Esophagus squamous epithelium (tissue), 4 donors: ENCODE results near the gene CTNND2.

Experiments used
- CTCF ChIP-seq, 6 experiments: fragments of 450-650 bp in 4 of 6; fragments of 200-600 bp in 2 of 6; sonication (generic) in 2 of 6; IDR thresholded peaks; one replicate each; pipeline ENCODE4 v1.5.1; 2016 to 2019; ENCODE audit warnings: antibody characterized with exemption in 6 of 6, mild to moderate bottlenecking in 4 of 6, moderate library complexity in 4 of 6
- POLR2A ChIP-seq, 4 donors: fragments of 450-650 bp; IDR thresholded peaks; one replicate each; pipeline ENCODE4 v1.6.1; 2017; ENCODE audit warnings: antibody characterized with exemption in 4 of 4, mild to moderate bottlenecking in 4 of 4, moderate library complexity in 3 of 4

GRCh38 chr5:11300736-11301135, 603.5 kb downstream of the CTNND2 start:
- TF ChIP-seq CTCF (IDR thresholded peaks at IDR 0.05), result no peak
- TF ChIP-seq POLR2A (IDR thresholded peaks at IDR 0.05), result no peak
